Measurements from ENCODE around the gene CAMK4.

Gene CAMK4

GRCh38 chr5:111221139-111221538, 3.0 kb upstream of the CAMK4 start:
- TF ChIP-seq, protein P1, sequence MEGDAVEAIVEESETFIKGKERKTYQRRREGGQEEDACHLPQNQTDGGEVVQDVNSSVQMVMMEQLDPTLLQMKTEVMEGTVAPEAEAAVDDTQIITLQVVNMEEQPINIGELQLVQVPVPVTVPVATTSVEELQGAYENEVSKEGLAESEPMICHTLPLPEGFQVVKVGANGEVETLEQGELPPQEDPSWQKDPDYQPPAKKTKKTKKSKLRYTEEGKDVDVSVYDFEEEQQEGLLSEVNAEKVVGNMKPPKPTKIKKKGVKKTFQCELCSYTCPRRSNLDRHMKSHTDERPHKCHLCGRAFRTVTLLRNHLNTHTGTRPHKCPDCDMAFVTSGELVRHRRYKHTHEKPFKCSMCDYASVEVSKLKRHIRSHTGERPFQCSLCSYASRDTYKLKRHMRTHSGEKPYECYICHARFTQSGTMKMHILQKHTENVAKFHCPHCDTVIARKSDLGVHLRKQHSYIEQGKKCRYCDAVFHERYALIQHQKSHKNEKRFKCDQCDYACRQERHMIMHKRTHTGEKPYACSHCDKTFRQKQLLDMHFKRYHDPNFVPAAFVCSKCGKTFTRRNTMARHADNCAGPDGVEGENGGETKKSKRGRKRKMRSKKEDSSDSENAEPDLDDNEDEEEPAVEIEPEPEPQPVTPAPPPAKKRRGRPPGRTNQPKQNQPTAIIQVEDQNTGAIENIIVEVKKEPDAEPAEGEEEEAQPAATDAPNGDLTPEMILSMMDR (conservative IDR thresholded peaks at IDR 0.05; ENCODE audit: control insufficient read depth, insufficient read depth, low read depth, low read length) = no peak
- no peak for DNase-seq (ENCODE audit: low read depth)
- no peak overlapping the region for H3K4me3 ChIP-seq (ENCODE audit: control insufficient read depth, low read depth, low read length)

DNA sequence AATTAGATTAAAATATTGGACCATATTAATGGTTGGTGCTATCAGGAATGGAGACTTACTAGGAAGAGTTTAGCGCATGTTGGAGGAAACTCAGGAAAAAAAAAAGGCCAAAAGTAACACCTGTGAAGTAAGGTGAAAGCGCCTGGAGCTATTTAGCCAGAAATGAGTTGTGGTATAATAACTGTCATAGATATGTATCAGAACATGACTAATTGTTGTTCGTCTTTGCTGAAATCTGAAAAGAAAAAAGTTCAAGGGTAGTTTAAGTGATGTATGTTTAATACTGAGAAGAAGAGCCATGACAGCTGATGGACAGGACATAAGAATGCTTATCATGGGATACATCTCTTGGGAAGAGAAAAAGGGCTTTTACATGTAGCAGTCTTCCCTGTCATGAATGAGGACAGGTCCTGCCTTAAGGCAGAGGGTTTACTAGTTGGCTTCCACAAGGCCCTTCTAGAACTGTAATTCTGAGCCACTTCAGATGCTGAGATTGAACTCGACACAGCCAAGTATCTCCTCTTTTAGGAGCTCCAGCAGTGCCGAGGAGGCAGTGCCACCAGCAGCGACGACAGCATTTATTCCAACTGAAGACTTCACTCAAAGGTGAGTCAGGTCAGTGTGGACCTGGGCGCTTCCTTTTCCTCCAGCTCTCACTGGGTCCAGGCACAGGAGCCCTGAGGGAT, 940 bp upstream of the CAMK4 start:
- TF ChIP-seq, protein P1 (conservative IDR thresholded peaks at IDR 0.05; ENCODE audit: control insufficient read depth, insufficient read depth, low read depth, low read length) = no peak
- H3K4me3 ChIP-seq (ENCODE audit: control insufficient read depth, low read depth, low read length) = peak overlapping the region; percentile 54
- no peak for DNase-seq (ENCODE audit: low read depth)

DNA sequence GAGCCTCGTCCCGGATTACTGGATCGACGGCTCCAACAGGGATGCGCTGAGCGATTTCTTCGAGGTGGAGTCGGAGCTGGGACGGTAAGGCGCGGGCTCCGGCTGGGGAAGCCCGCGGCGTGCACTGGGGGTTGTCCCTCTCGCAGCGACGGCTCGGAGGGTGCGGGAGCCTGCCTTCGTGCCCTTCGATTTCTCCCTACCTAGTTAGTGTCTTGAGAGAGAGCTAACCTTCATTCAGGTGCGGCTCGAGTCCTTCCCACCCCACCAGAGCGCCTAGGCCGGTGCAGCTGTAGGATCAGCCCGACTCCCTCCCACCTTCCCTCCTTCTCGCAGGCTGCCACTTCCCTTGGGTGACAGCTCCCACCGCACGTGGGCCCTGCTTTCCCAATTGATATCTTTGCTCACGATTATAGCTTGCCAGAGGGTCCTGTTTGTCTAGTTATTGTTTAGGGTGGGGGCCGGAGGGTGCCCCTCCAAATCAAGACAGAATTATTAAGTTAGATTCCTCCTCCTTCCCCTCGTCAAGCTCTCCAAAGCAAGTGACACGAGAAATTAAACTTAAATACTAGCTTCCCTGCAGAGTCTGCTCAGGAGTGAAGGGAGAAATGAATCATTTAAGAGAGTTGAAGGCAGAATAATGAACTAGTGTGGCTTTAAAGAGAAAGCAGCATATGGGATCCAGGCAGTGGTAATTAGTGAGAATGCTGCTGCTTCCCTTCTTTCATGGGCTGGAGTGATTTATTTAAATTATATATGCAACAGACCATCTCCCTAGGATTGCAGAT, 569 bp downstream of the CAMK4 start:
- peak overlapping the region; percentile 61 for H3K4me3 ChIP-seq (ENCODE audit: control insufficient read depth, low read depth, low read length)
- no peak for DNase-seq (ENCODE audit: low read depth)
- TF ChIP-seq, protein P1 (conservative IDR thresholded peaks at IDR 0.05; ENCODE audit: control insufficient read depth, insufficient read depth, low read depth, low read length) = no peak

- DNase-seq (ENCODE audit: low read depth) = no peak
Observed at GRCh38 chr5:111225926-111226325, 1.7 kb downstream of the CAMK4 start.

GRCh38 chr5:111226556-111226955, 2.4 kb downstream of the CAMK4 start:
- no peak for DNase-seq (ENCODE audit: low read depth)
- TF ChIP-seq, protein P1 (conservative IDR thresholded peaks at IDR 0.05; ENCODE audit: control insufficient read depth, insufficient read depth, low read depth, low read length) = no peak
- no peak overlapping the region for H3K4me3 ChIP-seq (ENCODE audit: control insufficient read depth, low read depth, low read length)

More at GRCh38 chr5:111225926-111226325, 1.7 kb downstream of the CAMK4 start:
- TF ChIP-seq, protein P1 (conservative IDR thresholded peaks at IDR 0.05; ENCODE audit: control insufficient read depth, insufficient read depth, low read depth, low read length) = no peak
- no peak overlapping the region for H3K4me3 ChIP-seq (ENCODE audit: control insufficient read depth, low read depth, low read length)

GRCh38 chr5:111227226-111227782, 3.1 kb downstream of the CAMK4 start:
- TF ChIP-seq, protein P1 (conservative IDR thresholded peaks at IDR 0.05; ENCODE audit: control insufficient read depth, insufficient read depth, low read depth, low read length) = no peak
- no peak for DNase-seq (ENCODE audit: low read depth)
- H3K4me3 ChIP-seq (ENCODE audit: control insufficient read depth, low read depth, low read length) = no peak overlapping the region

Data from fibroblast of mammary gland (primary cell).